GM10266 (cell line): Measurements from ENCODE around the gene CEP290.
A peak's percentile ranks its signal among the peaks of the same experiment; 100 is the strongest.

Experiments used
- DNase-seq: peaks from one replicate; pipeline ENCODE4 v3.0.0; 2012; ENCODE audit errors: extremely low spot score
- CTCF ChIP-seq: IDR thresholded peaks from 2 replicates; pipeline ENCODE4 v1.5.1; 2012; ENCODE audit warnings: mild to moderate bottlenecking, low read depth; ENCODE audit not compliant: control insufficient read depth, insufficient read depth; ENCODE audit errors: missing control alignments

CEP290 gene

GRCh38 chr12:88141774-88142609, at the start of gene CEP290, which contains the start of gene TMTC3:
TSS of gene CEP290 (minus strand) at chr12:88142088. CDS start at chr12:88141307, 781 bp downstream.
TSS of gene TMTC3 (plus strand) at chr12:88142307. CDS start at chr12:88148316, 6,009 bp downstream.
- peak; percentile 83 for DNase-seq
- TF ChIP-seq CTCF = no peak

- no peak for TF ChIP-seq CTCF
- DNase-seq = no peak
These were observed 46.3 kb upstream of the CEP290 start for GRCh38 chr12:88188180-88188579.

GRCh38 chr12:88187571-88187970, 45.7 kb upstream of the CEP290 start:
- TF ChIP-seq CTCF = no peak
- DNase-seq = no peak

- no peak for DNase-seq
- no peak for TF ChIP-seq CTCF
These were observed 44.1 kb upstream of the CEP290 start for GRCh38 chr12:88185988-88186387.

- TF ChIP-seq CTCF = no peak
- DNase-seq = no peak
These were observed 43.4 kb upstream of the CEP290 start for GRCh38 chr12:88185279-88185678.

GRCh38 chr12:88184196-88184595, 42.3 kb upstream of the CEP290 start:
- no peak for DNase-seq
- TF ChIP-seq CTCF = no peak

GRCh38 chr12:88182416-88182815, 40.5 kb upstream of the CEP290 start:
- no peak for DNase-seq
- no peak for TF ChIP-seq CTCF
